Activated CD8-positive, alpha-beta memory T cell treated with anti-CD3 and anti-CD28 coated beads, Interleukin-2, amount 50 U/mL, for 4 hours (primary cell): Measurements from ENCODE around the gene PDE6H.

Experiments used
- DNase-seq: peaks from one replicate; pipeline ENCODE4 v3.0.0-alpha.2; 2020

The PDE6H gene

DNA sequence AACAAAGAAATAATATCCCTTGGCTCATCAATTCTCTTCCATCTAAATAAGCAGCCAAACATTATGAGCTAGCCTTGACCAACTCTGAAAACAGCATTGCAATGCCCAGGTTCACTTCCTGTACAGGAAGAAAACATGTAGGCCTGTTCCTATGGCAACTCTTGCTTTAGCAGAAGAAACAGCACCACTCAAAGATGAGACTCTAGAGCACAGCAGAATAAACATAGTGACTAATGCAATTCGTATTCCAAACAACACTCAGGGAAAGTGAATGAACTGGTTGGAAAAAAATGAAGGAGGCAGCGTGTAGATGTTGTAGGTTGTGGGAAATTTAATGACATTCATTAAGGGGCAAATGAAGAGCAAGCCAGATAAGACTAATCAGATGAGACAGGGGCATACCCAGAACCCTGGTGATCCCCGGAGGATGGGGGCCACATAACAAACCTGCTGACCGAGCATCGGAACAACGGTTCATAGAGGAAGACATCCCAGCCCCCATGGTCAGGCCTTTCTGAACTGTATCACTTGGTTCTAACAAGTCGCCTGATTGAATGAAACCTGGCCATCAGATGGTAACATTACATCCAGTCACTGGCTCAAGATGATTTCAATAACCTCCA, 20.4 kb upstream of the PDE6H start:
- no peak for DNase-seq

DNA sequence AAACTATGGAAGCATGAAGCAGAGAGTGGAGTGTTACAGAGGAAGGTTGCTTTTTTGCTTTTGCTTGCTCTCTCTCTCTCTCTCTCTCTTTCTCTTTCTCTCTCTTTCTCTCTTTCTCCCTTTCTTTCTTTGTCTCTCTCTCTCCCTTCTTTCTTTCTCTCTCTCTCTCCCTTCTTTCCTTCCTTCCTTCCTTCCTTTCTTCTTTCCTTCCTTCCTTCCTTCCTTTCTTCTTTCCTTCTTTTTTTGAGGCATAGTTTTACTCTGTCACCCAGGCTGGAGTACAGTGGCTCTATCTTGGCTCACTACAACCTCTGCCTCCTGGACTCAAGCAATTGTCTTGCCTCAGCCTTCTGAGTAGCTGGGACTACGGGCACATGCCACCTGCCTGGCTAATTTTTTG, 19.1 kb upstream of the PDE6H start:
- DNase-seq: no peak

GRCh38 chr12:14954269-14954668, 18.6 kb upstream of the PDE6H start:
- DNase-seq: no peak

GRCh38 chr12:14956024-14956891, 16.6 kb upstream of the PDE6H start:
- peak; percentile 29 for DNase-seq

- DNase-seq: no peak
Measured at GRCh38 chr12:14956905-14957304, 15.9 kb upstream of the PDE6H start.

DNA sequence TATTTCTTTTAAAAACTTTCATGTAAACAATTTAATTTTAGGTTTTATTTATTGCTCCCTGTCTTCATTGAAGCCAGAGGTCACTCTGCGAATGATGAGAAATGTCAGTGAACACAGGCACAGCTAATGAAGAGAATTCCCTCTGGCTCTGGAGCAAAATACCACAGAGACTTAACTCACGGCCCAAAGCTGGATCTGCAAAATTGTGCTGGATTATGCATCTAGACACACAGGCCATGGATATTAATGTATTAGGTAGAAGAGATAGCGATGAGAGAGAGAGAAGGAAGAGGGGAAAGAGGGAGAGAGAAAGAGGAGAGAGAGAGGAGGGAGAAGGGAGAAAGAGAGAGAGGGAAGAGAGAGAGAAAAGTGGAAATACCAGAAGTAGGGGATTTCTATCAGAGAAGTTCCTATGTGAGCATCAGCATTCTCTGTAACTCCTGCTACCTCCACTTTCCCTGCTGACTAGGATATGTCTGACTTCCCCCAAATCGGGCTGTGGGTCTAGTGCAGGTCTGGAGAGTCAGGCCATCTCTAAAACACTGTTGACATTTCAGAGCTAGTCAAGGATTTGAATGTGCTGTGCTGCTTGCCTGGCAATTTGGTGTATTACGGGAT, 15.2 kb upstream of the PDE6H start:
- no peak for DNase-seq

DNA sequence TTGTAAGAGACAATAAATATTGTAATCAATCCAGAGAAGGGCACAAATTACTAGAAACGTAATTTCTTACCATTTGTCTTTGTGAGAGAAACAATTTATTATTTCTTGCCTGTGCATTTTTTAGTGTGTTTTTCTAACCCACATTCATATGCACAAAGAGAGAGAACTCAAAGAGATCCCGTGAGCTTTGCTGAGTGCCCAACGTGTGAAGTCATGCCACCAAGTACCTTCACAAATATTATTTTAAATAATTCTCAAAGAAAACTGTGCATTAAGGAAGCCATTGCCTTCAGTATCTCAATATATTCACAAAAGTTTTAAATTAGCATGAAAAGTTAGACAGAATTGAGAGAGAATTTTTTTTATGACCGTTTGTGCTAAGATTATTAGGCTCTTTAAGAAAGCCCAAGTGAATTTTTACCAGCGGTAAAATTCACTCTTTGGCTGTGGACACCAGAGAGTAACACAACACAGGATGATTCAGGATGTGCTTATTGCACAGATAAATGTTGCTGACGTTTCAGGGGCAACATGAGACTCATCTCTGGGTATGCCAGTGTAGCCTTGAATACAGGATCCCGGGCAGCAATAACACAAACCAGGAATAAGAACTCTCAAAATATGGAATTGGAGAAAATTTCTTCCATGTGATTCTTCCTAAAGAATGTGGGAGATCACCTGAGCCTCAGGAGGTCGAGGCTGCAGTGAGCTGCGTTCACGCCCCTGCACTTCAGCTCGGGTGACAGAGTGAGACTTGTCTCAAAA, 14.3 kb upstream of the PDE6H start:
- DNase-seq: no peak

DNA sequence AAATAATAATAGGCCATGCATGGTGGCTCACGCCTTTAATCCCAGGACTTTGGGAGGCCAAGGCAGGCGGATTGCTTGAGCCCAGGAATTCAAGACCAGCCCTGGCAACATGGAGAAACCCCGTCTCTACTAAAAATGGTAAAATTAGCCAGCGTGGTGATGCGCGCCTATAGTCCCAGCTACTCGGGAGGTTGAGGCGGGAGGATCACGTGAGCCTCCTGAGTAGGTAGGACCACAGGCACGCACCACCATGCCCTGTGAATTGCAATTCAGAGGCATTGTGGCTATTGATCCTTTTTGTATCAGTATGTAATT, 13.8 kb upstream of the PDE6H start:
- no peak for DNase-seq

DNA sequence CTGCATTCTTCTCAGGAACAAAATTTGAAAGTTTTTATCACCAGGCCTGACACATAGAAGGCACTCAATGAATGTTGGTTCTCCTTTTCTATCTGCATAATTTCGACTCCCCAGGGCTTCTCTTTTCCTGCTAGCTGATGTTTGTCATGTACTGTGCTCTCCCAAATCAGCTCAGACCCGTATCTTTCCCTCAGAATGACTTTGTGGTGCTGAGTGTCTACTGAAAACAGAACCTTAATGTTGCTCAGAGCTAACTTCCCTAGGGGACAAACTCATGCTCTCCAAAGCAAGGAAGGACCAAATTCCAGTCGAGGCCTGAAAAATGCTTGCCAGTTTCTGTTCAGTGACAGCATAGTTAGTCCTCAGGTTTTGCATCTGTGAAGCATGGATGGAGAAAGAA, 13.4 kb upstream of the PDE6H start:
- no peak for DNase-seq

- no peak for DNase-seq
Measured at GRCh38 chr12:14959916-14960496, 12.8 kb upstream of the PDE6H start.

DNA sequence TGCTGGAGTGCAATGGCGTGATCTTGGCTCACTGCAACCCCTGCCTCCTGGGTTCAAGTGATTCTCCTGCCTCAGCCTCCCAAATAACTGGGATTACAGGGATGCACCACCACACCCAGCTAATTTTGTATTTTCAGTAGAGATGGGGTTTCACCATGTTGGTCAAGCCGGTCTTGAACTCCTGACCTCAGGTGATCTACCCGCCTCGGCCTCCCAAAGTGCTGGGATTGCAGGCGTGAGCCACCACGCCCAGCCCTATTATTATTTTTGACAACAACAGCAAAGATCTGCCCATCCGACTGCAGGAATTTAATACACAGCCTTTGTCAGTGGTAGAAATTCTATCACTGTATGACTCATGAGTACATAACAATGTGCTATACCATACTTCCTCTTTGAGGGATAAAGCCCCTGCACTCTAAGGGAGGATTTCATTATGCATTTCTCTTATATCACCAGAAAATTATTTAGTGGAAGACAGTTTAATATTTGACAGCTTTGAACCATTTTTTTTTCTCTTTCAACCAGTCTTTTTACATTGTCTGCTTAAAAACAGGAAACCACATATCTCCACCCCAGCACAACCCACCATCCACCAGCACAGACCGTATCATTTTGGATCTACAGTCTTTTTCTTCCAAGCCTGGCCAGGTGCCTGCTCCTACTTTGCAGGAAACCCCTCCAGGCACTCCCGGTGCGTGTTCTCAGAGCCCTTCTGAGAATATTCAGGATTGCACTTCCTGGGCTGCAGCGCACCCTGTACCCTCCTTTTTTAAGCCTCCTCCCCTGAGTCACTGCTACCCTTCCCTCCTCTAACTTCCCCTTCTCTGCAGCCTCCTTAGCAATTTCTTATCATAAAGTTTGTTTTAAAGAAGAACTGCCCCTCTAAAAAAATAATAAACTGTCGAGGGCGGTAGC, 12.0 kb upstream of the PDE6H start:
- no peak for DNase-seq

DNA sequence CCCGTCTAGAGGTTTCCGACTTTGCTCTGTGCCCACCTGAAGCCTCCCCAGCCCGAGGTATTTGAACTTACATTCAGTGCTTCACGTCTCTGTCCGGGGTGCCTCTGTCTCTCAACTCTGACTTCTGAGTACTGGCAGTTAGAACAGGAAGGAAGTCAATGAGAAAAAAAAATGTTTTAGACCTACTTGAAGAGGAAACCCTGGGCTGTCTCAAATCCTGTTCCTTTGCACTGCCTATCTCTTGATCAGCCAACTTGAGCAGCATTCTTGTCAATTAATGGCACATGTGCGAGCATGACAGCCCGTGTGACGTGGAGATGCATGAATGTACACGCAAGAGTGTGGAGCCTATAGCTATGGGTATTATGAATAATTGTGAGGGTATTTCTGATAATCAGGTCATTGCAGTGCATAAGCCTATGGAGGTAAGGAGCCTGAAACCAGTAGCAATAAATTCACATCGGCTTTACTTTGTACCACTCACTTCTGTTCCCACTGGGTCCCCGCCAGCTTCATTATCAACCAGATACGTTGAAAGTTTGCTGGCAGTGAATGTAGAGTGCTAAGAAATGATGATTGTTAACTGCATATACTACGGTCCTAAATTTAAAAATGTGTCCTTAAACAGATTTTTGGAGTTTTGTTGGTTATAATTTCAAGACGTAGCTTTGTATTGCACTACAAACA, 11.2 kb upstream of the PDE6H start, which contains the start of gene ARHGDIB:
Gene ARHGDIB, minus strand, starts transcription at position 136 of the 687 bp plus-strand sequence. CDS start 10,889 bp downstream, outside the sequence.
- DNase-seq: peak; percentile 73

GRCh38 chr12:14962153-14962539, 10.7 kb upstream of the PDE6H start:
- DNase-seq: no peak

- no peak for DNase-seq
Measured at GRCh38 chr12:14962797-14963196, 10.0 kb upstream of the PDE6H start.

- DNase-seq: no peak
Measured at GRCh38 chr12:14963520-14963919, 9.3 kb upstream of the PDE6H start.

- no peak for DNase-seq
Measured at GRCh38 chr12:14964406-14964805, 8.4 kb upstream of the PDE6H start.

DNA sequence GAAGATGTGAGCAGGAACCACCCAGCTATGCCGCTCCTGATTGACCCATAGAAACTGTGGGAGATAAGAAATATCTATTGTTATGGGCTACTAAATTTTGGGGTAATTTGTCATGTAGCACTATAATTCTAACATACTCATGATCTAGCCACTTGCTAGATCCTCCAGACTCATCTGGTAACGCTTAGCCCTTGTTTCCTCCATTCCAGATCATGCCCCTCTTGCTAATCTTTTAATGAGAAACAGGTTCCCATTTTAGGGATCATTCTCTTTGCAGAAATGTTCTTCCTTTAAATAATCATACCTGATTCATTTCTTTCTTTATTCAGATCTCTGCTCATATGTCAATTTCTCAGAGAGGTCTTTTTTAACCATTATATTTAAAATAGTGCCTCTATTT, 7.6 kb upstream of the PDE6H start:
- no peak for DNase-seq

DNA sequence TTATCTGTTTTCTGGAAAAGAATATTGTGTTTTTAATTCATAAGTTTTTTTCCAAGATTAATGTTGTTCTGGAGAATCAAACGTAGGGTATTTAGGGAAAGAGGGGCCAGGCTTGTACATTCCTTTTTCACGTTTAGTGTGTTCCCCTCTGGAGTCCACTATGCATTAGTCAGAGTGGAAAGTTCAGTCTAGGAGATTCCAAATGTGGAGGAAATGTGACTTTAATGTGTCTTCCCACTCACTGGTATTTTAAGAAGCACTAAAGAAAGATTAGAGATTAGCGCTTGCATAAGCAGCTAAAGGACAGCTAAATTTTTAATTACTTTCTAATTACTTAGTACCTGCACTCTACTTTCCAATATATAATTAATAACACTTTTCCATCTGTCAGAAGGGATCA, 4.4 kb upstream of the PDE6H start:
- no peak for DNase-seq

DNA sequence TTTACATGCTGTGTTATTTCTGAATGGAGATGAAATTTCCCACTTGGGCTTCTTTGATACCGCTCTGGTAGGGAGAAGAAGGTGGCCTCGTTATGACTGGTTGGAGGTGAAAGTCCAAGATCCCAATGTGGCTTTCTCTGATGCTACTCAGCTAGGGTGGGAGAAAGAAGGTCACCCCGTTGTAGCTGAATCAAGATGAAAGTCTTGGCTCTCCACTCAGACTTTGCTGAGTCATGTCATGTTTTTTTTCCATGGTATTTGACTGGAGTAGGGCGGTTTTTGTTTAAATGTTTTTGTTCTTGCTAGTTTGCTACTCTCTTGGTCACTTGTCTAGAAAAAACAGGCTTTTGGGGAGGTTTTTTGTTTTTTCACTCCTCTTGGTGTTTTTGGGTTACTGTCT, 2.4 kb upstream of the PDE6H start:
- no peak for DNase-seq

GRCh38 chr12:14974633-14975032, 1.8 kb downstream of the PDE6H start:
- DNase-seq: no peak

- no peak for DNase-seq
Measured at GRCh38 chr12:14975457-14975856, 2.6 kb downstream of the PDE6H start.
